K562 (cell line): ENCODE data around the gene TFB2M. TPM values are rescaled to one million over a fixed set of nuclear protein-coding genes. Genes with fewer than 3 reads are reported as not detected.
A peak's percentile ranks its signal among the peaks of the same experiment; 100 is the strongest.

Source experiments
- ADNP ChIP-seq: fragments of 200-800 bp; sonication (Bioruptor generic); IDR thresholded peaks from 2 replicates; pipeline ENCODE4 v1.6.1; 2016; ENCODE audit warnings: missing genetic modification characterization, missing compliant biosample characterization
- CEBPB ChIP-seq: fragments of 450-650 bp; IDR thresholded peaks from 2 replicates; pipeline ENCODE4 v1.6.1; 2016; ENCODE audit warnings: missing genetic modification characterization, missing compliant biosample characterization
- DMBX1 ChIP-seq: fragments of 250-450 bp; sonication (Bioruptor Pico); IDR thresholded peaks from 2 replicates; pipeline ENCODE4 v1.8.0; 2022; ENCODE audit warnings: inconsistent platforms, mild to moderate bottlenecking, moderate library complexity, borderline replicate concordance
- GABPB1 ChIP-seq: sonication (generic); formaldehyde crosslinking; IDR thresholded peaks from 2 replicates; pipeline ENCODE4 v1.8.0; 2022; ENCODE audit warnings: mild to moderate bottlenecking, missing genetic modification reagents
- HLTF ChIP-seq: fragments of 450-650 bp; IDR thresholded peaks from 2 replicates; pipeline ENCODE4 v1.6.1; 2016
- HMG20A ChIP-seq: fragments of 450-650 bp; formaldehyde crosslinking; conservative IDR thresholded peaks from 2 replicates; pipeline ENCODE4 v1.4.0; 2020; ENCODE audit warnings: mild to moderate bottlenecking, mixed read lengths
- KAT7 ChIP-seq: sonication (generic); formaldehyde crosslinking; IDR thresholded peaks from 2 replicates; pipeline ENCODE4 v1.8.0; 2022; ENCODE audit warnings: missing genetic modification reagents, mild to moderate bottlenecking, borderline replicate concordance
- KDM1A ChIP-seq, 2 experiments: fragments of 450-650 bp; IDR thresholded peaks; 2 replicates each; pipeline ENCODE4 v1.6.1; 2016; ENCODE audit warnings: mild to moderate bottlenecking in 2 of 2
- LCOR ChIP-seq: sonication (generic); formaldehyde crosslinking; IDR thresholded peaks from 2 replicates; pipeline ENCODE4 v1.8.0; 2022; ENCODE audit warnings: mild to moderate bottlenecking, missing genetic modification reagents
- MIER1 ChIP-seq: fragments of 450-650 bp; IDR thresholded peaks from 2 replicates; pipeline ENCODE4 v1.6.1; 2016; ENCODE audit warnings: antibody characterized with exemption, mild to moderate bottlenecking, low read depth
- MTA2 ChIP-seq: fragments of 450-650 bp; IDR thresholded peaks from 2 replicates; pipeline ENCODE4 v1.6.1; 2016; ENCODE audit warnings: low read depth
- MYC ChIP-seq, 2 experiments: fragments of 250-450 bp in 1 of 2; sonication (Bioruptor Pico) in 1 of 2; IDR thresholded peaks; 2 replicates each; pipeline versions ENCODE4 v1.5.1 to v1.6.1; 2012 to 2021; ENCODE audit warnings: low read depth in 2 of 2, borderline replicate concordance in 1 of 2, improper control_type of control experiment in 1 of 2, low read length in 1 of 2, mild to moderate bottlenecking in 1 of 2, moderate library complexity in 1 of 2
- NFIC ChIP-seq: fragments of 450-650 bp; IDR thresholded peaks from 2 replicates; pipeline ENCODE4 v1.6.1; 2017; ENCODE audit warnings: mild to moderate bottlenecking, inconsistent platforms
- PHF21A ChIP-seq: fragments of 450-650 bp; IDR thresholded peaks from 2 replicates; pipeline ENCODE4 v1.6.1; 2017; ENCODE audit warnings: low read depth, borderline replicate concordance
- SAP30 ChIP-seq: fragments of 200-600 bp; sonication (generic); IDR thresholded peaks from 2 replicates; pipeline ENCODE4 v1.6.1; 2012; ENCODE audit warnings: borderline replicate concordance, low read depth, mild to moderate bottlenecking, moderate library complexity, low read length, control low read depth, inconsistent platforms; ENCODE audit not compliant: insufficient read depth, poor library complexity, severe bottlenecking
- SLC30A9 ChIP-seq: fragments of 250-450 bp; sonication (Bioruptor Pico); IDR thresholded peaks from 2 replicates; pipeline ENCODE4 v1.8.0; 2022; ENCODE audit warnings: mild to moderate bottlenecking, moderate library complexity
- SMARCA4 ChIP-seq: fragments of 450-650 bp; IDR thresholded peaks from 2 replicates; pipeline ENCODE4 v1.6.1; 2016
- SMARCE1 ChIP-seq: fragments of 450-650 bp; IDR thresholded peaks from 2 replicates; pipeline ENCODE4 v1.7.1; 2016; ENCODE audit warnings: mild to moderate bottlenecking
- TAF9B ChIP-seq: fragments of 450-650 bp; IDR thresholded peaks from 2 replicates; pipeline ENCODE4 v1.6.1; 2018; ENCODE audit warnings: mild to moderate bottlenecking; ENCODE audit not compliant: partially characterized antibody
- U2AF2 ChIP-seq: fragments of 200-400 bp; formaldehyde crosslinking; optimal IDR thresholded peaks from 2 replicates; pipeline ENCODE3; 2017; ENCODE audit warnings: low read depth, mild to moderate bottlenecking, low read length
- ZNF696 ChIP-seq: fragments of 250-450 bp; sonication (Bioruptor Pico); conservative IDR thresholded peaks from 2 replicates; pipeline ENCODE4 v1.4.0; 2020; ENCODE audit warnings: mild to moderate bottlenecking, moderate library complexity
- polyA plus RNA-seq, 8 experiments: library from polyadenylated mRNA; depleted of rRNA in 4 of 8; stranded (reverse) in 5 of 8; unstranded in 3 of 8; fragments of >200 nt; fragmentation: Nextera tagmentation in 2 of 8; fragmentation: Illumina TruSeq in 1 of 8; extraction: Ambion mirVana in 2 of 8; extraction: Trizol in 1 of 8; gene quantifications; 2 replicates each; pipeline versions ENCODE4 v1.2.1 to v1.2.3, GENCODE V29; 2011 to 2014; ENCODE audit warnings: inconsistent platforms in 1 of 8, missing spikeins in 1 of 8
- total RNA-seq, 7 experiments: library from RNA; depleted of rRNA in 6 of 7; stranded (reverse); fragments of >200 nt in 6 of 7; fragmentation: Illumina TruSeq in 2 of 7; extraction: Trizol in 2 of 7; gene quantifications; 2 replicates each; pipeline versions ENCODE4 v1.2.1 to v1.2.3, GENCODE V29; 2011 to 2021; ENCODE audit warnings: low replicate concordance in 1 of 7
- TF ChIP-seq, protein P1 (sequence below): fragments of 250-450 bp; sonication (Bioruptor Pico); IDR thresholded peaks from 2 replicates; pipeline ENCODE4 v1.5.0; 2022; ENCODE audit warnings: mild to moderate bottlenecking
- TF ChIP-seq, protein P2 (sequence below): fragments of 250-450 bp; sonication (Bioruptor Pico); IDR thresholded peaks from 2 replicates; pipeline ENCODE4 v1.8.0; 2021; ENCODE audit warnings: moderate library complexity, mild to moderate bottlenecking, inconsistent platforms
- TF ChIP-seq, protein P3 (sequence below): fragments of 450-650 bp; IDR thresholded peaks from 2 replicates; pipeline ENCODE4 v1.6.1; 2016
- TF ChIP-seq, protein P4 (sequence below): sonication (generic); IDR thresholded peaks from 2 replicates; pipeline ENCODE4 v1.6.1; 2016

Gene TFB2M
- total and polyA plus RNA-seq, 9 of the 15 experiments (the other 6 are each of a cell fraction or from before 2014, with no cell fraction given): 55.1 to 162 (median 70.6) TPM

DNA sequence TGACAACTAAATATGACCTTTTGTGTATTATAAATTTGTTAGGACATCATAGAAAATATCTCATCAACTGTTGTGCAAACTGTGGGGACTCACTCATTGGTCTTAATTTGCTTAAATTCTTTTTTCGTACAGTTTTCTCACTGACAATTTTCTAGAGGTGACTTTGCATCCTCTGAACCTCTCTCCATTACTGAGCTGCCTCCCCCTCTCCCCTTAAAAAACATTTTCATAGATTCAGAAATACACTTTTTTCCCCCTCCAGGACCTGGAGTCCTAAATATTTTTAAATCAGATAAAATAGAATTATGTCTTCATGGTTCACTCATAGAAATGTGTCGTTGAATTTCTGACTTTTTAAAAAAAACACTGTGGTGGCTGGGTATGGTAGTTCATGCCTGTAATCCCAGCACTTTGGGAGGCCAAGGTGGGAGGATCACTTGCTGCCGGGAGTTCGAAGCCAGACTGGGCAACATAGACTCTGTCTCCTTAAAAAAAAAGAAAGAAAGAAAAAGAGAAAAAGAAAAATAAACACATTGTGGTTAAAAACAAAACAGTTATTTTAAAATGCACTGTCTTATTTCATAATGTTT lies 1.7 kb upstream of the TFB2M start (continued):
- TF ChIP-seq TAF9B (peak; percentile 37), ZNF696 (CRISPR knock-in tag) (no peak), KDM1A (IDR thresholded peaks at IDR 0.05) (peak in 1 of 2 experiments; percentile 31; a peak in 1 of 4 replicates), HMG20A (CRISPR knock-in tag) (no peak), MTA2 (no peak), CEBPB (tag) (peak; percentile 26; the same call in 1 of the 2 replicates), LCOR (CRISPR knock-in tag) (peak; percentile 47; the same call in 1 of the 2 replicates), DMBX1 (CRISPR knock-in tag) (no peak), SAP30 (peak; percentile 18), GABPB1 (CRISPR knock-in tag) (0 out of 2 replicates have a peak, but pooled peaks have one; percentile 29), SMARCA4 (no peak; the same call in 1 of the 2 replicates), SLC30A9 (CRISPR knock-in tag) (no peak), KAT7 (CRISPR knock-in tag) (no peak; the same call in 1 of the 2 replicates), HLTF (no peak), NFIC (peak; percentile 61), ADNP (peak; percentile 87), MYC (IDR thresholded peaks at IDR 0.05; ENCODE audit: low read depth, low read length) (no peak), MYC (CRISPR knock-in tag; IDR thresholded peaks at IDR 0.05; ENCODE audit: borderline replicate concordance, low read depth) (no peak), U2AF2 (no peak), SMARCE1 (no peak), PHF21A (no peak), MIER1 (no peak)
- TF ChIP-seq, protein P1, sequence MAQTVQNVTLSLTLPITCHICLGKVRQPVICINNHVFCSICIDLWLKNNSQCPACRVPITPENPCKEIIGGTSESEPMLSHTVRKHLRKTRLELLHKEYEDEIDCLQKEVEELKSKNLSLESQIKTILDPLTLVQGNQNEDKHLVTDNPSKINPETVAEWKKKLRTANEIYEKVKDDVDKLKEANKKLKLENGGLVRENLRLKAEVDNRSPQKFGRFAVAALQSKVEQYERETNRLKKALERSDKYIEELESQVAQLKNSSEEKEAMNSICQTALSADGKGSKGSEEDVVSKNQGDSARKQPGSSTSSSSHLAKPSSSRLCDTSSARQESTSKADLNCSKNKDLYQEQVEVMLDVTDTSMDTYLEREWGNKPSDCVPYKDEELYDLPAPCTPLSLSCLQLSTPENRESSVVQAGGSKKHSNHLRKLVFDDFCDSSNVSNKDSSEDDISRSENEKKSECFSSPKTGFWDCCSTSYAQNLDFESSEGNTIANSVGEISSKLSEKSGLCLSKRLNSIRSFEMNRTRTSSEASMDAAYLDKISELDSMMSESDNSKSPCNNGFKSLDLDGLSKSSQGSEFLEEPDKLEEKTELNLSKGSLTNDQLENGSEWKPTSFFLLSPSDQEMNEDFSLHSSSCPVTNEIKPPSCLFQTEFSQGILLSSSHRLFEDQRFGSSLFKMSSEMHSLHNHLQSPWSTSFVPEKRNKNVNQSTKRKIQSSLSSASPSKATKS (CRISPR knock-in tag): 0 out of 2 replicates have a peak, but pooled peaks have one; percentile 12
- TF ChIP-seq, protein P2, sequence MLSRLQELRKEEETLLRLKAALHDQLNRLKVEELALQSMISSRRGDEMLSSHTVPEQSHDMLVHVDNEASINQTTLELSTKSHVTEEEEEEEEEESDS: no peak
- TF ChIP-seq, protein P3, sequence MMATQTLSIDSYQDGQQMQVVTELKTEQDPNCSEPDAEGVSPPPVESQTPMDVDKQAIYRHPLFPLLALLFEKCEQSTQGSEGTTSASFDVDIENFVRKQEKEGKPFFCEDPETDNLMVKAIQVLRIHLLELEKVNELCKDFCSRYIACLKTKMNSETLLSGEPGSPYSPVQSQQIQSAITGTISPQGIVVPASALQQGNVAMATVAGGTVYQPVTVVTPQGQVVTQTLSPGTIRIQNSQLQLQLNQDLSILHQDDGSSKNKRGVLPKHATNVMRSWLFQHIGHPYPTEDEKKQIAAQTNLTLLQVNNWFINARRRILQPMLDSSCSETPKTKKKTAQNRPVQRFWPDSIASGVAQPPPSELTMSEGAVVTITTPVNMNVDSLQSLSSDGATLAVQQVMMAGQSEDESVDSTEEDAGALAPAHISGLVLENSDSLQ: no peak
- TF ChIP-seq, protein P4, sequence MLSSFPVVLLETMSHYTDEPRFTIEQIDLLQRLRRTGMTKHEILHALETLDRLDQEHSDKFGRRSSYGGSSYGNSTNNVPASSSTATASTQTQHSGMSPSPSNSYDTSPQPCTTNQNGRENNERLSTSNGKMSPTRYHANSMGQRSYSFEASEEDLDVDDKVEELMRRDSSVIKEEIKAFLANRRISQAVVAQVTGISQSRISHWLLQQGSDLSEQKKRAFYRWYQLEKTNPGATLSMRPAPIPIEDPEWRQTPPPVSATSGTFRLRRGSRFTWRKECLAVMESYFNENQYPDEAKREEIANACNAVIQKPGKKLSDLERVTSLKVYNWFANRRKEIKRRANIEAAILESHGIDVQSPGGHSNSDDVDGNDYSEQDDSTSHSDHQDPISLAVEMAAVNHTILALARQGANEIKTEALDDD: no peak
